Right lobe of liver (tissue), 6 donors: ENCODE measurements around the gene UGCG. TPM values are rescaled to one million over a fixed set of nuclear protein-coding genes. Genes with fewer than 3 reads are reported as not detected.
"Not testable (repeated sequence)": the region's sequence is repeated elsewhere in the genome, so short reads cannot be mapped to it uniquely, and the experiment has no call there.

Experiments
- ATAC-seq, 4 donors: fragments of 200-7000 bp; cut with Tn5 transposase; one replicate each; pipeline ENCODE4 v1.9.1; 2020; ENCODE audit warnings: mild to moderate bottlenecking in 4 of 4, moderate library complexity in 4 of 4
- DNase-seq, 3 donors: peaks; one replicate each; pipeline ENCODE4 v3.0.0-alpha.2; 2020
- H3K27ac ChIP-seq, 3 donors: fragments of 200-600 bp; one replicate each; pipeline ENCODE4 v1.8.0; 2022
- H3K27me3 ChIP-seq, 2 donors: fragments of 200-600 bp; one replicate each; pipeline ENCODE4 v1.8.0; 2022
- H3K36me3 ChIP-seq, 4 donors: fragments of 200-600 bp; sonication (generic) in 1 of 4; one replicate each; pipeline versions ENCODE4 v1.5.1 to v1.8.0; 2017 to 2022; ENCODE audit warnings: control low read depth in 1 of 4
- H3K4me1 ChIP-seq, 4 donors: fragments of 200-600 bp; sonication (generic) in 1 of 4; one replicate each; pipeline versions ENCODE4 v1.5.1 to v1.8.0; 2017 to 2022; ENCODE audit warnings: control low read depth in 1 of 4
- H3K4me3 ChIP-seq, 3 donors: fragments of 200-600 bp; one replicate each; pipeline ENCODE4 v1.8.0; 2022
- H3K9me3 ChIP-seq, 4 donors: fragments of 200-600 bp; sonication (generic) in 1 of 4; one replicate each; pipeline versions ENCODE4 v1.5.1 to v1.8.0; 2017 to 2022; ENCODE audit warnings: control low read depth in 1 of 4
- POLR2A ChIP-seq: fragments of 450-650 bp; IDR thresholded peaks from one replicate; pipeline ENCODE4 v1.6.1; 2017; ENCODE audit warnings: antibody characterized with exemption, mild to moderate bottlenecking
- WGBS: methylation state at CpG from one replicate; pipeline ENCODE4 v1.1.6; 2018; ENCODE audit warnings: low coverage, low lambda C conversion rate; ENCODE audit not compliant: insufficient coverage; ENCODE audit errors: missing lambda C conversion rate; 5-methylcytosine and 5-hydroxymethylcytosine counted together
- intact Hi-C, 2 donors: fragments of 100-400 bp; cut with DNase I; formaldehyde crosslinking; loops; one replicate each; pipeline versions ENCODE4 v1.11.2 to v1.14.1; 2022
- total RNA-seq, 6 experiments: library from RNA; depleted of rRNA in 2 of 6; stranded (reverse); fragments of >200 nt in 2 of 6; fragmentation: NEBNext Ultra II Directional in 3 of 6; extraction: Animal tissue kit (Norgen Biotek cat#: 25700) in 3 of 6; gene quantifications; one replicate each; pipeline versions ENCODE4 v1.1.0 to v1.2.4, GENCODE V29; 2016 to 2023
- TF ChIP-seq, protein P1 (sequence below), 4 donors: fragments of 200-600 bp in 3 of 4; fragments of 450-650 bp in 1 of 4; IDR thresholded peaks; one replicate each; pipeline versions ENCODE4 v1.5.1 to v1.8.0; 2016 to 2022; ENCODE audit warnings: antibody characterized with exemption in 4 of 4, mild to moderate bottlenecking in 2 of 4
- donor health status: DM: no; HTN: yes; CAD: no.
- donor health status: DM: no; HTN: no; CAD: no.
- donor health status: DM: no; HTN: no; CAD: no.
- donor health status: DM: no; HTN: yes; CAD: no.
- donor health status: DM: no; HTN: yes; CAD: no.

UGCG gene
- total RNA-seq, 6 experiments from 2014 or later, result 7.9 to 37.2 (median 17.1) TPM

DNA sequence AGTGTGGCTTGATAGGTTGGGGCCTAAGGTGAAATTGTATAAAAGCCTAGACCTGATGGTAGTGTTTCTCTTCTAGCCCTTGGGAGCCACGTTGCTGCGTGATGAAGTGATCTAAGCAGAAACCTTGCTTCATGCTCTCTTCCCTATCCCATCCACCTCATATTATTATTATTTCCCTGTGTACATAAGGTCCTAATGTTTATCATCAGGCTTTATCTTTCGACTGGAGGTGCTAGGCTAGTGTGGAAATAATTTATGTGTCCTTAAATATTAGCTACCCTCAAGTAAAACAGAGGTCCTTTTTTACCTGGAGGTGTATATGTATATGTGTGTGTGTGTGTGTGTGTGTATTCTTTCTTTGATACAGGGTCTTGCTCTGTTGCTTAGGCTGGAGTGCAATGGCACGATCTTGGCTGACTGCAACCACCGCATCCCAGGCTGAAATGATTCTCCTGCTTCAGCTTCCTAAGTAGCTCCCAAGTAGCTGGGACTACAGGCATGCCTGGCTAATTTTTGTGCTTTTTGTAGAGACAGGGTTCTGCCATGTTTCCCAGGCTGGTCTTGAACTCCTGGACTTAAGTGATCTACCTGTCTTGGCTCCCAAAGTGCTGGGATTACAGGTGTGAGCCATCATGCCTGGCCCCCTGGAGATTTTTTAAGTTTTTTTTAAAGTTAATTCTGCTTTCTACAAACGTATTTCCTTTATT is 3.7 kb downstream of the UGCG start:
- Histone ChIP-seq H3K9me3 (no peaks in the 10 kb centered on the region), H3K4me3 (peak overlapping the region in 1 of 3 donors; percentile 88), H3K27me3 (no peaks in the 10 kb centered on the region), H3K36me3 (no peaks in the 10 kb centered on the region), H3K27ac (peak overlapping the region; percentile 3 to 99 (median 22)), H3K4me1 (peaks cover 0 to 61% (median 23%) of the 10 kb centered on the region in 4 donors)
- no peak for ATAC-seq
- WGBS, result 47% methylated on average over 4 of the region's 6 CpGs
- DNase-seq, result no peak
- intact Hi-C loops, result no loop called here
- TF ChIP-seq, protein P1, sequence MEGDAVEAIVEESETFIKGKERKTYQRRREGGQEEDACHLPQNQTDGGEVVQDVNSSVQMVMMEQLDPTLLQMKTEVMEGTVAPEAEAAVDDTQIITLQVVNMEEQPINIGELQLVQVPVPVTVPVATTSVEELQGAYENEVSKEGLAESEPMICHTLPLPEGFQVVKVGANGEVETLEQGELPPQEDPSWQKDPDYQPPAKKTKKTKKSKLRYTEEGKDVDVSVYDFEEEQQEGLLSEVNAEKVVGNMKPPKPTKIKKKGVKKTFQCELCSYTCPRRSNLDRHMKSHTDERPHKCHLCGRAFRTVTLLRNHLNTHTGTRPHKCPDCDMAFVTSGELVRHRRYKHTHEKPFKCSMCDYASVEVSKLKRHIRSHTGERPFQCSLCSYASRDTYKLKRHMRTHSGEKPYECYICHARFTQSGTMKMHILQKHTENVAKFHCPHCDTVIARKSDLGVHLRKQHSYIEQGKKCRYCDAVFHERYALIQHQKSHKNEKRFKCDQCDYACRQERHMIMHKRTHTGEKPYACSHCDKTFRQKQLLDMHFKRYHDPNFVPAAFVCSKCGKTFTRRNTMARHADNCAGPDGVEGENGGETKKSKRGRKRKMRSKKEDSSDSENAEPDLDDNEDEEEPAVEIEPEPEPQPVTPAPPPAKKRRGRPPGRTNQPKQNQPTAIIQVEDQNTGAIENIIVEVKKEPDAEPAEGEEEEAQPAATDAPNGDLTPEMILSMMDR (IDR thresholded peaks at IDR 0.05), result no peak
- TF ChIP-seq POLR2A, result no peak

DNA sequence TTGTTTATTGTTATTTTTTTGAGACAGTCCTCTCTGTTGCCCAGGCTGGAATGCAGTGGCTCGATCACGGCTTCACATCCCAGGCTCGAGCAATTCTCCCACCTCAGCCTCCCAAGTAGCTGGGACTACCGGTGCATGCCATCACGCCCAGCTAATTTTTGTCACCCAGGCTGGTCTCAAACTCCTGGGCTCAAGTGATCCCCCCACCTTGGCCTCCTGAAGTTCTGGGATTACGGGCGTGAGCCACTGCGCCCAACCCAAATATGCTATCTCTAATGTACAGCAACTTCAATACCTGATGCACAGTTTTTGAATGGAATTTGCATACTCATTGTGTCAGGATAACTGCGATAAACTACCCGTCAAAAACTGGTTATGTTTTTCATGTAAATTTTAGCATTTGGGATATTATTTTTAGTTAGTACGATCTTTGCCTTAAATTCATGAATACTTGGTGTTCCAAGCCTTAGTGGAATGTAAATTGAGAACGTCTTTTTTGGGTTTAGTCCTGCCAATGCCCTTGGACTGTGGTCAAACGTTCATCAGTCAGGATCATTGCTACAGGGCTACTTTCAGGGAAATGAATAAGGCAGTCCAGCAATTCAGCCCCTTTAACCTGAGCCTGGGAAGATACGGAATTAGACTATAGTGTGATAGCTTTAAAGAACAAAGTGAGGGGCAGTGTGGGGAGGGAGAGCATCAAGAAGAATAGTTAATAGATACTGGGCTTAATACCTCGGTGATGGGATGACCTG is 4.4 kb downstream of the UGCG start:
- WGBS, result 54% methylated on average over 15 of the region's 15 CpGs
- no peaks in the 10 kb centered on the region for H3K36me3 ChIP-seq
- peak overlapping the region in 1 of 3 donors; percentile 88 for H3K4me3 ChIP-seq
- intact Hi-C loops, result no loop called here
- H3K9me3 ChIP-seq, result no peaks in the 10 kb centered on the region
- no peak for DNase-seq
- TF ChIP-seq, protein P1 (IDR thresholded peaks at IDR 0.05), result no peak
- no peak for TF ChIP-seq POLR2A
- peak overlapping the region; percentile 3 to 99 (median 21) for H3K27ac ChIP-seq
- peaks cover 0 to 61% (median 23%) of the 10 kb centered on the region in 4 donors for H3K4me1 ChIP-seq
- no peaks in the 10 kb centered on the region for H3K27me3 ChIP-seq
- ATAC-seq, result no peak

- no peak for TF ChIP-seq POLR2A
- Histone ChIP-seq H3K27me3 (no peaks in the 10 kb centered on the region), H3K9me3 (no peaks in the 10 kb centered on the region), H3K4me1 (peaks cover 0 to 61% (median 23%) of the 10 kb centered on the region in 4 donors), H3K27ac (peak overlapping the region in 1 of 3 donors; percentile 99), H3K4me3 (no peak overlapping the region), H3K36me3 (no peaks in the 10 kb centered on the region)
- ATAC-seq, result peak in 1 of 4 donors; percentile 6
- no peak for DNase-seq
- intact Hi-C loops, result no loop called here
- 69% methylated on average over 8 of the region's 8 CpGs for WGBS
Observed at GRCh38 chr9:111902391-111903139, 6.0 kb downstream of the UGCG start.

- H3K9me3 ChIP-seq, H3K27me3 ChIP-seq, H3K4me3 ChIP-seq, H3K27ac ChIP-seq, intact Hi-C loops, H3K36me3 ChIP-seq, ATAC-seq, DNase-seq: not testable (repeated sequence)
- 85% methylated on average over 3 of the region's 8 CpGs for whole genome bisulfite sequencing
- H3K4me1 ChIP-seq, result peaks cover 0 to 52% (median 23%) of the 10 kb centered on the region in 4 donors
Observed at GRCh38 chr9:111903535-111903934, 6.9 kb downstream of the UGCG start.

DNA sequence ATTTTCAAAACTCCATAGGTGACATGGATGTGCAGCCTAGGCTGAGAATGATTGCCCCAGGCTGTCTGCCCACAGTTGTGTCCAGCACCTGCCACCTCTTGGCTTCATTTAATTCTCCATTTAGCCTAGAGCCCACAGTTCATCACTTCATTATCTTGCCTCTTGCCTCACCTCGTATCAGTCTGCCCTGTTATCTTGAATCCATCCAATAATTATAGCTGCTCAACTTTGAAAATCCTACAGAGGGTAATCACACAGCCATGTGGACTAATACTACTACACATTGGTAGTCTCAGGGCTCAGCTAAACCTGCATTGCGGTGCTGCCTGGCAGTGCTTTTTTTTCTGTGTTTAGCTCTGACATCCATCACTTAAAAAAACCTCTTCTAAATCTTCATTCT is 7.4 kb downstream of the UGCG start:
- DNase-seq (no peak), ATAC-seq (no peak)
- no peak overlapping the region for H3K27ac ChIP-seq
- H3K27me3 ChIP-seq, result no peaks in the 10 kb centered on the region
- TF ChIP-seq, protein P1 (IDR thresholded peaks at IDR 0.05), result no peak
- TF ChIP-seq POLR2A, result no peak
- intact Hi-C loops, result no loop called here
- no peak overlapping the region for H3K4me3 ChIP-seq
- peaks cover 0 to 50% (median 21%) of the 10 kb centered on the region in 4 donors for H3K4me1 ChIP-seq
- WGBS, result 44% methylated on average over 2 of the region's 2 CpGs
- H3K36me3 ChIP-seq, result no peaks in the 10 kb centered on the region
- no peaks in the 10 kb centered on the region for H3K9me3 ChIP-seq
